HUES6 (cell line): Measurements from ENCODE around the gene TMEM131L.

ENCODE experiments used
- H3K27ac ChIP-seq: 2 replicates; pipeline ENCODE4 v1.7.0; 2013; ENCODE audit warnings: low read depth, mild to moderate bottlenecking, low read length, inconsistent platforms
- H3K27me3 ChIP-seq: 2 replicates; pipeline ENCODE4 v1.6.1; 2013; ENCODE audit warnings: low read length; ENCODE audit not compliant: control insufficient read depth, insufficient read depth
- H3K36me3 ChIP-seq: 2 replicates; pipeline ENCODE4 v1.6.1; 2013; ENCODE audit warnings: low read length; ENCODE audit not compliant: control insufficient read depth, insufficient read depth
- H3K4me1 ChIP-seq: 2 replicates; pipeline ENCODE4 v1.6.1; 2013; ENCODE audit warnings: low read length; ENCODE audit not compliant: control insufficient read depth, insufficient read depth
- H3K4me3 ChIP-seq: 2 replicates; pipeline ENCODE4 v1.5.1; 2013; ENCODE audit warnings: low read depth, low read length
- H3K9ac ChIP-seq: one replicate; pipeline ENCODE4 v1.6.1; 2013; ENCODE audit warnings: mild to moderate bottlenecking, low read length
- H3K9me3 ChIP-seq: 2 replicates; pipeline ENCODE4 v1.6.1; 2013; ENCODE audit warnings: low read depth, low read length; ENCODE audit not compliant: control insufficient read depth, insufficient read depth

TMEM131L gene

DNA sequence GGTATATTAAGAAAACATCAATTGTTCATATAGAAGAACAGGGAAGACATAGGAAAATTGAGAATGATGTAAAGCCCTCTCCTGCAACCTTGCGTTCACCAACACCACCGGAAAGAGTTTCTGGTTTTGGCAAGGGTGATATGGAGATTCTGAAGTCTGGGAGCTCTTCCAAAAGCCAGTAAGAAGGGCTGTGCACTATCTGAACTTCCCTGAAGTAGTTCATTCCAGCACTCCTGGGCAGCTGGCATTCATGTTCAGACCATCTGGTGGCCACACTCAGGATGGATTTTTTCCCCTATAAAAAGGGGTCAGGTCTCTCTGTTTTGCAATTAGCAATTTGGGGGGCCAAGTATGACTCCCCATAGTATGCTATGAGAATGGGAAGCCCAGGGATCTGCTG lies 202.5 kb downstream of the TMEM131L start:
- Histone ChIP-seq H3K27ac (no peak overlapping the region), H3K9ac (no peak overlapping the region), H3K9me3 (0 out of 2 replicates have a peak, but pooled peaks cover 3% of the 10 kb centered on the region), H3K27me3 (no peaks in the 10 kb centered on the region; the same call in 1 of the 2 replicates), H3K36me3 (no peaks in the 10 kb centered on the region), H3K4me3 (no peak overlapping the region), H3K4me1 (no peaks in the 10 kb centered on the region)

DNA sequence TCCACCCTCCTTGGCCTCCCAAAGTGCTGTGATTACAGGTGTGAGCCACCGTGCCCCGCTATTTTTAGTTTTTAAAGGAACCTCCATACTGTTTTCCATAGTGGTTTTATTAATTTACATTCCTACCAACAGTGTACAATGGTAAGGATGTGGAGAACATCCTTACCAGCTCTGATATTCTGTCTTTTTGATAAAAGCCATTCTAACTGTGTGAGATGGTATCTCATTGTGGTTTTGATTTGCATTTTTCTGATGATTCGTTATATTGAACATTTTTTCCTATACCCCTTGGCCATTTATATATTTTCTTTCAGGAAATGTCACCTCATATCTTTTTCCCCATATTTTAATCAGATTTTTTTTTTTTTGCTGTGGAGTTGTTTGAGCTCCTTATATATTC lies 203.7 kb downstream of the TMEM131L start:
- Histone ChIP-seq H3K27me3 (no peaks in the 10 kb centered on the region; the same call in 1 of the 2 replicates), H3K4me3 (no peak overlapping the region), H3K9ac (no peak overlapping the region), H3K36me3 (no peaks in the 10 kb centered on the region), H3K27ac (no peak overlapping the region), H3K9me3 (no peaks in the 10 kb centered on the region), H3K4me1 (no peaks in the 10 kb centered on the region)

DNA sequence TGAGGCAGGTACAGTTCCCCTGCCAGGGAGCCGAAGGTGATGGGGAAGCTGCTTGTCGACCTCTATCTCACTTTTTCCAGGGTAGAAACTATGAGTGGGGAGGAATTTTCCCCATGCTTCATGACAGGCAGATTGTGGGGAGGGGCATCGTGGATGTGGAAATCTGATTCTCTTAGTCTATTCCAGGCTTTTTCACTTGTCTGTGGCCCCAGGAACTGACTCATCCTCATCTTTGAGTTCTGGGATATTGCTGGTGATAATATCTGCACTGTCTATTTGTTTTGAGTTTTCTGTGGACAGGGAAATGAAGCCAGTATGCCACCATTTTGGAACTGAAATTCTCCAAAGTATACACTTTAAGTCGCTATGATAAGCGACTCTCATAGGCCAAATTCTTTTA lies 210.3 kb downstream of the TMEM131L start:
- no peaks in the 10 kb centered on the region for H3K4me1 ChIP-seq
- H3K9ac ChIP-seq: no peak overlapping the region
- no peak overlapping the region for H3K4me3 ChIP-seq
- no peaks in the 10 kb centered on the region for H3K36me3 ChIP-seq
- H3K27ac ChIP-seq: no peak overlapping the region
- peaks cover 8% of the 10 kb centered on the region for H3K27me3 ChIP-seq
- no peaks in the 10 kb centered on the region for H3K9me3 ChIP-seq

DNA sequence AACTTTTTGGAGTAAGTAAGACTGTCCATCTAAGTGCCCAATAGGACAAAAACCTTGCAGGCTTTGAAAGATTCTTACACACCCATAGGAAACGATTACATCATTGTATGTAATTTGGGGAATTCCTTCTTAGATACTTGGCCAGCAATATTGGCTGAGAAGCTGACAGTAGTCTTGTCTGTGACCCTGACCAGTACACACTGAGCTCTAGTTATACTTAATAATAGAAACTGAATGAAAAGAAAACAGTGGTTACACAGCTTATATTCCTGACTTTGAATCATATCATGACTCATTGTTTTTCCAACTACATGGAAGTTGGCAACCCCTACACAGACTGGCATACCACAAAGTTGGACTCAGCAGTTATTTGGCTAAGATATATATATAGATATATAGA lies 210.8 kb downstream of the TMEM131L start:
- no peaks in the 10 kb centered on the region for H3K4me1 ChIP-seq
- no peak overlapping the region for H3K4me3 ChIP-seq
- H3K9ac ChIP-seq: no peak overlapping the region
- peaks cover 13% of the 10 kb centered on the region for H3K27me3 ChIP-seq
- H3K36me3 ChIP-seq: no peaks in the 10 kb centered on the region
- H3K9me3 ChIP-seq: no peaks in the 10 kb centered on the region
- no peak overlapping the region for H3K27ac ChIP-seq

DNA sequence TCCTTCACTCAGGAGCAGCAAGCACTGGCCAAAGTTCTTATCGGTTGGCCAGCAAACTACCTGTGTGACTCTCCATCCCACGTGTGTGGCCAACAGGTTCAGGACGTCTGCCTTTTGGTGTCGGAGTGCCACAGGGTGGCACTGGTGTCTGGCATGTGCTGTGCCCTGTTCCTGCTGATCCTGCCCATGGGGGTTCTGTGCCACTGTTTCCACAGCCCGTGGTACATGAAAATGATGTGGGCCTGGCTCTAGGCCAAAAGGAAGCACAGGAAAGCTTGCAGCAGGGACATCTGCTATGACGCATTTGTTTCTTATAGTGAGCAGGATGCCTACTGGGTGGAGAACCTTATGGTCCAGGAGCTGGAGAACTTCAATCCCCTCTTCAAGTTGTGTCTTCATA lies 213.3 kb downstream of the TMEM131L start:
- Histone ChIP-seq H3K27ac (no peak overlapping the region), H3K36me3 (no peaks in the 10 kb centered on the region), H3K9me3 (no peaks in the 10 kb centered on the region), H3K4me3 (no peak overlapping the region), H3K9ac (no peak overlapping the region), H3K27me3 (peaks cover 38% of the 10 kb centered on the region), H3K4me1 (no peaks in the 10 kb centered on the region)

DNA sequence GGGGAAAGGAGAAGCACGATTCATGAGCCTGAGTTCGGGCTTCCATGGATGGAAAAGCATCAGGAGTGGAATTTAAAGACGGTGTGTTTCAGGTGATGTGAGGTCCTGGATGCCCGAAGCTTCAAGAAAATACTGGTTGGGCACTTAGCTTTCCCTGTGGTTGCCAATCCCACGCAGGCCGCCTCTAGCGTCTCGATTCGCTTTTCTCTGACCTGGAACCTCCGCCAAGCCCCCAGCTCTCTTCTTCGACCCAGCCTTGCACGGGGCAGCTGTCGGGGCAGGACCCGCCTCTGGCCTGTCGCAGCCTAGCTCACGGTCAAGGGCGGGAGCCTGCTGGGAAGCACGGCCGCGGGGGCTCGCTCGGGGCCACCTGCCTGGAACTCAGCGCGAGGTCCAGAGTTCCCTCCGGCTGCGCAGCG lies 217.6 kb downstream of the TMEM131L start:
- no peaks in the 10 kb centered on the region for H3K36me3 ChIP-seq

DNA sequence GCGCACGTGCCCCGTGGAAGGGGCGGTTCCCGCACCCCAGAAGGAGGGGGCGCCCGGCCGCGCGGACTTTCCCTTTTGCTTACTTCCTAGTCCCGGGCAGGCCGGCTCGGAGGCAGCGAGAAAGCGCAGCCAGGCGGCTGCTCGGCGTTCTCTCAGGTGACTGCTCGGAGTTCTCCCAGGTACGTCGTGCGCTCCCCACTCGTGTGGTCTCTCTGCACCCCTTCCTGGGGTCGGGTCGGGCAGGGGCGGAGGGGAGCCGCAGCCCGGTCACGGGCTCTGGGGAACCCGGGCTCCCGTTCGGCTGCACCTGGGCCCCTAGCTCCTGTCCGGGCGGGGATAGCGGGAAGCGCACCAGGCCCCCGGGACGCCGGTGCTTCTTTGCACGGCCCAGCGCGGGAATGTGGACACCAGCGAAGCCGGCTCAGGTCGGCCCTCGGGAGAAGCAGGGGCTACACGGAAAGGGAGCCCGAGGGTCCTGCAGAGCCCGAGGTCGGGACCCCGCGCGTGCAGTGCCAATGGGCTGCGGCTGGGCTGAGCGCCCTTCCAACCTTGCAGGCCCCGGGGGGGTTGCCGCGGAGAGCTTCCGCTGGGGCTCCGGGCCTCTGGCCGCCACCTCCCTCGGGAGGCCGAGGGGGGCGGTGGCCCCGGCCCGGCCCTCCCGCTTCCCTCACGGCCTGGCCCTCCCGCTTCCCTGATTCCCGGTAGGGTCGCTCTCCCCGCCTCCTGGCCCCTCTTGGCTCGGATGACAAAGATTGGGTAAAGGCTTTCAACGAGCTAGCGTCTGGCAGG lies 218.2 kb downstream of the TMEM131L start, which contains the start of gene TLR2:
TLR2 (plus strand) TSS at position 99 of the 789 bp plus-strand sequence. CDS start 18,628 bp downstream, outside the sequence.
- Histone ChIP-seq H3K9me3 (peaks cover 24% of the 10 kb centered on the region), H3K4me1 (no peaks in the 10 kb centered on the region), H3K4me3 (peak within 1 kb of the TSS; percentile 69), H3K27me3 (peaks cover 50% of the 10 kb centered on the region), H3K27ac (no peak within 1 kb of the TSS), H3K36me3 (no peaks in the 10 kb centered on the region), H3K9ac (peak within 1 kb of the TSS; percentile 12)

More for the DNA sequence above, 217.6 kb downstream of the TMEM131L start:
- peaks cover 18% of the 10 kb centered on the region for H3K9me3 ChIP-seq
- no peak overlapping the region for H3K27ac ChIP-seq
- peaks cover 54% of the 10 kb centered on the region for H3K27me3 ChIP-seq
- H3K9ac ChIP-seq: peak overlapping the region; percentile 12
- H3K4me1 ChIP-seq: no peaks in the 10 kb centered on the region
- H3K4me3 ChIP-seq: peak overlapping the region; percentile 69

DNA sequence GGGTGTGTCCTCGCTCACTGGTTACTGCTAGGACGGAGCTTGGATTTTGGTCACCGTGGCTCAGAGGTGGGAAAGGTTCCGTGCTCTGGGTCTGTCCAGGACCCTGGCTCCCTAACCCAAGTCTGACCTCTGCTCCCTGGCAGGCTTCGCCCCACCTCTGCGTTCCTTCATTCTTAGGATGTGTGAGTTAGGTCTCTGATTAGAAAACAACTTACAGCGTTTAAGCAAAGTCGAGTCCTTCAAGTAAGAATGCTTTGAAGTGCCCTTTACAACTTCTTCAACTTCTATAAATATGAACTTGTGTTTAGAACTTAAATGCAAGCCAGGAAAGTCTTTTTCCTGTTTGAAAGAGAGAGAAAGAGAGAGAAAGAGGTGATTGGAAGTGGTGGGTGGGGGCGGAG lies 218.8 kb downstream of the TMEM131L start:
- peaks cover 29% of the 10 kb centered on the region for H3K9me3 ChIP-seq
- no peak overlapping the region for H3K27ac ChIP-seq
- no peak overlapping the region for H3K9ac ChIP-seq
- no peaks in the 10 kb centered on the region for H3K4me1 ChIP-seq
- peaks cover 49% of the 10 kb centered on the region for H3K27me3 ChIP-seq
- H3K36me3 ChIP-seq: no peaks in the 10 kb centered on the region
- H3K4me3 ChIP-seq: peak overlapping the region; percentile 69
